Activated CD8-positive, alpha-beta memory T cell treated with anti-CD3 and anti-CD28 coated beads, Interleukin-2, amount 50 U/mL, for 24 hours (primary cell): Measurements from ENCODE around the gene LILRB2.
"Not testable (repeated sequence)": the region's sequence is repeated elsewhere in the genome, so short reads cannot be mapped to it uniquely, and the experiment has no call there.

Experiments
- DNase-seq: peaks from one replicate; pipeline ENCODE4 v3.0.0-alpha.2; 2020; ENCODE audit errors: extremely low read depth

The LILRB2 gene

GRCh38 chr19:54305141-54305540 is 24.2 kb upstream of the LILRB2 start:
- DNase-seq: no peak

GRCh38 chr19:54302257-54302656 is 21.3 kb upstream of the LILRB2 start:
- DNase-seq: no peak

GRCh38 chr19:54299515-54299914 is 18.6 kb upstream of the LILRB2 start:
- DNase-seq: no peak

- DNase-seq: no peak
Observed at GRCh38 chr19:54299126-54299498, 18.2 kb upstream of the LILRB2 start.

- no peak for DNase-seq
Observed at GRCh38 chr19:54298357-54299125, 17.6 kb upstream of the LILRB2 start.

GRCh38 chr19:54297759-54298305 is 16.9 kb upstream of the LILRB2 start:
- DNase-seq: no peak

GRCh38 chr19:54294539-54294938 is 13.6 kb upstream of the LILRB2 start:
- no peak for DNase-seq

- not testable (repeated sequence) for DNase-seq
Observed at GRCh38 chr19:54289160-54289559, 8.2 kb upstream of the LILRB2 start.

GRCh38 chr19:54287456-54287855 is 6.5 kb upstream of the LILRB2 start:
- DNase-seq: no peak

- not testable (repeated sequence) for DNase-seq
Observed at GRCh38 chr19:54286283-54286682, 5.4 kb upstream of the LILRB2 start.

GRCh38 chr19:54285427-54286056 is 4.6 kb upstream of the LILRB2 start:
- not testable (repeated sequence) for DNase-seq

GRCh38 chr19:54282686-54283470 is 2.0 kb upstream of the LILRB2 start:
- DNase-seq: no peak

- not testable (repeated sequence) for DNase-seq
Observed at GRCh38 chr19:54281729-54282075, 792 bp upstream of the LILRB2 start.

GRCh38 chr19:54280441-54280840 is 469 bp downstream of the LILRB2 start:
- not testable (repeated sequence) for DNase-seq

GRCh38 chr19:54280025-54280424 is 885 bp downstream of the LILRB2 start:
- not testable (repeated sequence) for DNase-seq

- no peak for DNase-seq
Observed at GRCh38 chr19:54279406-54279962, 1.4 kb downstream of the LILRB2 start.

- not testable (repeated sequence) for DNase-seq
Observed at GRCh38 chr19:54278571-54279195, 2.2 kb downstream of the LILRB2 start.

- DNase-seq: not testable (repeated sequence)
Observed at GRCh38 chr19:54278056-54278455, 2.9 kb downstream of the LILRB2 start.

GRCh38 chr19:54277111-54277615 is 3.7 kb downstream of the LILRB2 start:
- DNase-seq: not testable (repeated sequence)

GRCh38 chr19:54275951-54276350 is 5.0 kb downstream of the LILRB2 start:
- no peak for DNase-seq

GRCh38 chr19:54274516-54274915 is 6.4 kb downstream of the LILRB2 start:
- DNase-seq: not testable (repeated sequence)
